SJCRH30 (cell line): ENCODE results near the gene OSM. TPM values are rescaled to one million over a fixed set of nuclear protein-coding genes. Genes with fewer than 3 reads are reported as not detected.

ENCODE experiments used
- DNase-seq, 2 experiments: peaks; one replicate each; pipeline ENCODE4 v3.0.0-alpha.2; 2015 to 2020
- H3K27ac ChIP-seq: fragments of 250-450 bp; sonication (Bioruptor Pico); 2 replicates; pipeline ENCODE4 v1.5.1; 2020; ENCODE audit warnings: mild to moderate bottlenecking, moderate library complexity
- H3K27me3 ChIP-seq: fragments of 250-450 bp; sonication (Bioruptor Pico); 2 replicates; pipeline ENCODE4 v1.5.1; 2020; ENCODE audit warnings: mild to moderate bottlenecking, moderate library complexity
- H3K36me3 ChIP-seq: fragments of 250-450 bp; sonication (Bioruptor Pico); 2 replicates; pipeline ENCODE4 v1.5.1; 2020; ENCODE audit warnings: mild to moderate bottlenecking, moderate library complexity
- H3K4me1 ChIP-seq: fragments of 250-450 bp; sonication (Bioruptor Pico); 2 replicates; pipeline ENCODE4 v1.5.1; 2020; ENCODE audit warnings: mild to moderate bottlenecking, moderate library complexity
- H3K4me3 ChIP-seq: fragments of 250-450 bp; sonication (Bioruptor Pico); 2 replicates; pipeline ENCODE4 v1.5.1; 2020; ENCODE audit warnings: mild to moderate bottlenecking, moderate library complexity
- H3K9me3 ChIP-seq: fragments of 250-450 bp; sonication (Bioruptor Pico); replicated peaks from 2 replicates; pipeline ENCODE4 v1.5.1; 2020; ENCODE audit warnings: mild to moderate bottlenecking, moderate library complexity
- total RNA-seq: library from RNA; depleted of rRNA; stranded (reverse); fragments of >200 nt; shearing (Covaris generic); gene quantifications from 2 replicates; pipeline ENCODE4 v1.2.3, GENCODE V29; 2014

OSM gene
- total RNA-seq, 1 experiment from 2014 or later = not detected

- DNase-seq = no peak
- H3K9me3 ChIP-seq = no peaks in the 10 kb centered on the region
- H3K4me1 ChIP-seq = peaks cover 2% of the 10 kb centered on the region; the same call in 1 of the 2 replicates
- H3K27ac ChIP-seq = no peak overlapping the region
- no peaks in the 10 kb centered on the region for H3K27me3 ChIP-seq
- no peaks in the 10 kb centered on the region for H3K36me3 ChIP-seq
- H3K4me3 ChIP-seq = no peak overlapping the region
Measured at GRCh38 chr22:30283342-30283741, 16.7 kb upstream of the OSM start.

- H3K4me1 ChIP-seq = no peaks in the 10 kb centered on the region
- no peaks in the 10 kb centered on the region for H3K27me3 ChIP-seq
- H3K36me3 ChIP-seq = no peaks in the 10 kb centered on the region
- no peak for DNase-seq
- H3K4me3 ChIP-seq = no peak overlapping the region
- H3K9me3 ChIP-seq = no peaks in the 10 kb centered on the region
- no peak overlapping the region for H3K27ac ChIP-seq
Measured at GRCh38 chr22:30282616-30283046, 16.0 kb upstream of the OSM start.

- Histone ChIP-seq H3K27ac (no peak overlapping the region), H3K27me3 (no peaks in the 10 kb centered on the region), H3K4me1 (no peaks in the 10 kb centered on the region), H3K9me3 (no peaks in the 10 kb centered on the region), H3K36me3 (no peaks in the 10 kb centered on the region), H3K4me3 (no peak overlapping the region)
- DNase-seq = no peak
Measured at GRCh38 chr22:30280505-30280904, 13.9 kb upstream of the OSM start.

DNA sequence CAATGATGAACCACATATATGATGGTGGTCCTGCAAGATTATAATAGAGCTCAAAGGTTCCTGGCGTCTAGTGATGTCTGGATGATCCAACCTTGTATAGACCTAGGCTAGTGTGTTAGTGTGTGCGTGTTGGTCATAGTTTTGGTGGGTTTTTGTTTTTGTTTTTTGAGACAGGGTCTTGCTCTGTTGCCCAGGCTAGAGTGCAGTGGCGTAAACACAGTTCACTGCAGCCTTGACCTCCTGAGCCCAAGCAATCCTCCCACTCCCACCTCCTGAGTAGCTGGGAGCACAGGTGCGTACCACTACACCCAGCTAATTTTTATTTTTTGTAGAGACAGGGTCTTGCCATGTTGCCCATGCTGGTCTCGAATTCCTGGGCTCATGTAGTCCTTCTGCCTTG is 13.3 kb upstream of the OSM start:
- Histone ChIP-seq H3K4me1 (no peaks in the 10 kb centered on the region), H3K27me3 (no peaks in the 10 kb centered on the region), H3K9me3 (no peaks in the 10 kb centered on the region), H3K36me3 (no peaks in the 10 kb centered on the region), H3K27ac (no peak overlapping the region), H3K4me3 (no peak overlapping the region)
- no peak for DNase-seq

DNA sequence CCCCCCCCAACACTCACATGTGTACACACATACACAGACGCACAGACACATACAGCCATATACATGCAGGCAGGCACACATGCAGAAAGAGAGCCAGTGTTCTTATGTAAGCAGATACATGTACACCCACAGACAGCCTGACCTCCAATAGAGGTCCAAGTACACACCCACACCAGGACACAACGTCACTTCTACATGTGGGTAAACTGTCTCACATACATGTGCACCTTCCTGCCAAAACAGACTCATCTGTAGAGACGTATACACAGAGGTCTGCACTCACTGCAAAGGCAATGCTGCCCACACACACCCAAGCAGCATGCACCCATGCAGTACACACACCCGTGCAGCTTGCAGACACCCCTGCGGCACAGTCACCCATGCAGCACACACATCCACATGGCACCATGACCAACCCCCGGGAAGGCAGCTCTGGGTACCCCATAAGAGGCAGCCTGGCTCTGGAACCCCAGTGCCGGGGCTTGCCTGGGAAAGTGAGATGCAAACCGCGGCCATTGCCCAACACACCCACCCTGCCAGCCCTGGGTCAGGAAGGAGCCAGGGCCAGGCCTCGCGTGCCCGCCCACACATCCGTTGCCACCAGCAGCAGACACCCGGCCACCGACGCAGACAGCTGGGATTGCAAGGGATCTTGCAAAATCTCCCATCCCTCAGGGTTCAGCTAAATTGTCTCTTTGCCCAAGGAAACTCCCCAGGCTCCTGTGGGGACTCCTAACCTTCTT is 12.6 kb upstream of the OSM start:
- no peak for DNase-seq
- Histone ChIP-seq H3K27ac (no peak overlapping the region), H3K27me3 (no peaks in the 10 kb centered on the region), H3K36me3 (no peaks in the 10 kb centered on the region), H3K4me1 (no peaks in the 10 kb centered on the region), H3K4me3 (no peak overlapping the region), H3K9me3 (no peaks in the 10 kb centered on the region)

DNA sequence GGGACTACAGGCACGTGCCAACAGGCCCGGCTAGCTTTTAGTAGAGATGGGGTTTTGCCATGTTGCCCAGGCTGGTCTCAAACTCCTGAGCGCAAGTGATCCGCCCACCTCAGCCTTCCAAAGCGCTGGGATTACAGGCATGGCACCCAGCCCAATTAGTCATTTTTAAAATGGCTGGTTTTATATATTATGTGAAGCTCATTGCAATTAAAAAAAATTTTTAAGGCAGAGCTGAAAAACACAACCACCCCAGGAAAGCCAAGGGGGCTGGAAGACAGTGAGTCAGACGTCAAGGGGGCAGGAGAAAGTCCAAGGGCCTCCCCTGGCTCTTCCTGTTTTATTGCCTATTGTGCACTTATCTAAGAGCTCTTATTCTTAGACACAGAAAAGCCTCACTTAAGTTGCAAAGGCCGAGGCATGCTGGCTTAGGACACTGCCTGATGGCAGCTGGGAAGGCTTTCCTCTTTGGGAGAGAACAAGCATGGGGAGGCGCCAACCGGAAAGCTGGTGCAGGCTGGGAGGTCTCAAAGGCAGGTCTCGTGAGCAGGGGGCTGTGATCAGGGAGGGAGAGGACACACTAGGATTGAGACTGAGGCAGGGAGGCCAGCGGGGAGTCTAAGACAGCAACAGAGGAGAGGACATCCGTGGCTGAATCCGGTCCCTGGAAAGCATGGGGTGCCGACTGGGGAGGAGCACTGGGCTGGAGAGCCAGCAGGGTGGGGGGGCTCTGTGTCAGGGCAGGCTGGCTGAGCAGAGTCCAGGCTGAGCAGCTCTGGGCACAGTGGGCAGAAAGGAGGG is 11.1 kb upstream of the OSM start:
- H3K9me3 ChIP-seq = no peaks in the 10 kb centered on the region
- H3K4me3 ChIP-seq = no peak overlapping the region
- no peak for DNase-seq
- no peaks in the 10 kb centered on the region for H3K36me3 ChIP-seq
- no peak overlapping the region for H3K27ac ChIP-seq
- no peaks in the 10 kb centered on the region for H3K4me1 ChIP-seq
- H3K27me3 ChIP-seq = no peaks in the 10 kb centered on the region

DNA sequence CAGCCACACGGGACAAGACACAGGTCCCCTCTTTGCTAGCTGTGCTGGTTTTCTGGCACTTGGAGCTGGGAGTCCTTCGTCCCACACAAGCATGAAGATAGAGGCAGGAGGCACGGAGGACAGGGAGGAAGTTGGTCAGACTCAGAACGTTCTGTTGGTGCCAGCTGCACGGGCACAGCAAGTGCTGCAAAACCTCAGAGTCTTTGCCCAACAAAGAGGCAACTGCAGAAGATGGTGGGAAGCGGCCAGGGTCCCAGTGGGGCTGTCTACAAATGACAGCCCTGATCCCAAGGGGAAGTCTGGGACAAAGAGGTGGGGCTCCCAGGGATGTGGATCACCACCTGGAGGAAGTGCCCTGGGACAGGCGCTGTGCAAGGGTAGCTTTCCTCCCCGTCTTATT is 9.4 kb upstream of the OSM start:
- no peak overlapping the region for H3K4me3 ChIP-seq
- H3K27ac ChIP-seq = no peak overlapping the region
- no peak for DNase-seq
- no peaks in the 10 kb centered on the region for H3K4me1 ChIP-seq
- no peaks in the 10 kb centered on the region for H3K36me3 ChIP-seq
- no peaks in the 10 kb centered on the region for H3K9me3 ChIP-seq
- H3K27me3 ChIP-seq = no peaks in the 10 kb centered on the region

- H3K9me3 ChIP-seq = no peaks in the 10 kb centered on the region
- no peak for DNase-seq
- no peak overlapping the region for H3K27ac ChIP-seq
- no peaks in the 10 kb centered on the region for H3K4me1 ChIP-seq
- H3K4me3 ChIP-seq = no peak overlapping the region
- no peaks in the 10 kb centered on the region for H3K36me3 ChIP-seq
- no peaks in the 10 kb centered on the region for H3K27me3 ChIP-seq
Measured at GRCh38 chr22:30275625-30276024, 9.0 kb upstream of the OSM start.

DNA sequence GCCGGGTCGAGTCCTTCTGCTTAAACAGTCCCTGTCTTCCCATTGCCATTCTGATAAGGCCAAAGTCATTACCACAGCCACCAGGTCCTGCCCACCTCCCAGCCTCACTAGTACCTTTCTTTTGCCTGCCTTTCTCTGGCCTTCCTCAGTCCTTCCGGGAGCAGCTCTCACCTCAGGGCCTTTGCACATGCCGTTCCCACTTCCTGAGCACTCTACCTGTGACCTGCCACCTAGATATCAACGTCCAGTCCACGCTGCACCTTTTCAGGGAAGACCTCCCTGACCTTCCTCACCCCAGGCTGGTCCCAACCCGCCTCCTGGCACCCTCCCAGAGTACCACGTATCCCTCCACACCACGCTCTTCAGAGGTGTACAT is 7.8 kb upstream of the OSM start:
- no peak for DNase-seq
- Histone ChIP-seq H3K27me3 (no peaks in the 10 kb centered on the region), H3K27ac (no peak overlapping the region), H3K4me3 (no peak overlapping the region), H3K9me3 (no peaks in the 10 kb centered on the region), H3K36me3 (no peaks in the 10 kb centered on the region), H3K4me1 (no peaks in the 10 kb centered on the region)

DNA sequence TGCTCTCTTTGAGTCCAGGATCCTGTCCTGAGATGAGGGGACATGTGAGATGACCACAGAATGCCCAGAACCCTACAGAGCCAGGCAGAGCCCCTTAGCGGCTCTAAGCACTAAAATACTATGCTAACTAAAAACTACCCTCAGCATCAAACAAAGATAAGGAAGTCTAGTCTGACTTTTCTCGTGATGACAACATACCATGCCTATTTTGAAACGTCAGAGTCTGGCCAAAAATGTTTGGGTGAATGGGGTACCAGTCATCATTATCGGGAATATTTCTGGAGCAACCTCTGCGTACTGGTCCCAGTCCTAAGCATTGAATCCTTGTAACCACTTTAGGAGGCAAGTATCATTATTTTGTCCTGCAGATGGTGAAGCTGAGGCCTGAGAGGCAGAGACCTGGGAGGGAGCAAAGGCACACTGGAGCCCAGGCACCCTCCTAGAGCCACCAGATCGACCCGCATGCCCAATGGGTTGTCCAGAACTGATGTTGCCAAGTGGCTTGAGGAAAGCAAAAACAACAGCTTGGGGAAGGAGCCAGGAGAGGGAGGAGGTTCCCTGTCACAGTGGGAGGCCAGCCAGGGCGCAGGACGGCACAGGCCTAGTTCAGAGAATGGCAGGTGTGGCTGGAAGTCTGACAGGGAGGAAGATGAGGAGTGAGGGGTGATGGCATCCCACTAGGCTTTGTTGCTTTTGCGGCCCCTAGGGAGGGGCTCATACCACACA is 7.2 kb upstream of the OSM start:
- Histone ChIP-seq H3K4me1 (no peaks in the 10 kb centered on the region), H3K27me3 (no peaks in the 10 kb centered on the region), H3K36me3 (no peaks in the 10 kb centered on the region), H3K9me3 (no peaks in the 10 kb centered on the region), H3K4me3 (no peak overlapping the region), H3K27ac (no peak overlapping the region)
- no peak for DNase-seq

DNA sequence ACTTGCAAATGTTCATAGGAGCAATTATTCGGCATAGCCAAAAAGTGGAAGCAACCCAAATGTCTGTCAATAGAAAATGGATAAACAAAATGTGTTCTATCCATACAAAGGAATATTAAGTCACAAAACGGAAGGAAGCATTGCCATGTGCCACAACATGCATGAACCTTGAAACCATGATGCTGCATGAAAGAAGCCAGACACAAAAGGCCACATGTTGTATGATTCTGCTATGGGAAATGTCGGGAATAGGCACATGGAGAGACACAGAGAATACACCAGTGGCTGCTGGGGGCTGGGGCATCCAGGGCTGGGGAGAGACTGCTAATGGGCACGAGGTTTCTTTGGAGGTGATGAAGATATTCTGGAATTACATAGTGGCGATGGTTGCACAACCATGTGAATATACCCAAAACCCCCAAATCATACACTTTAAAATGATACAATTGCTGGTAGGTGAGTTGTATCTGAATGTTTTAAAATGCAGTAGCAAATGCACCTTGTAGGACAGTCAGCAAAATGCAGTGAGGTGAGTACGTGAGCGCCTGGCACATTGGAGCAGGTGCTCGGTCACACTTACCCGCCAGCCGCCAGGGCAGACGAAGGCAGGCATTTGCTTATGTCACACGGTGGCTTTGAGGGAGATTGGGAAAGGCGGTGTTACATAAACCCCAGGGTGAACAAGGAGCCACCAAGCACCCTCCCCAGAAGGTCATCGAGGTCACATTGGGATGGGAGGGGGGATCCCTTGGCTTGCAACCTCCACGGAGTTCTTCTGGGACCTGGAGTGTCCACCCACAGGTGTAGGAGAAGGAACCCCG is 6.3 kb upstream of the OSM start:
- H3K27ac ChIP-seq = no peak overlapping the region
- no peaks in the 10 kb centered on the region for H3K9me3 ChIP-seq
- H3K36me3 ChIP-seq = no peaks in the 10 kb centered on the region
- H3K27me3 ChIP-seq = no peaks in the 10 kb centered on the region
- H3K4me3 ChIP-seq = no peak overlapping the region
- no peaks in the 10 kb centered on the region for H3K4me1 ChIP-seq
- no peak for DNase-seq

DNA sequence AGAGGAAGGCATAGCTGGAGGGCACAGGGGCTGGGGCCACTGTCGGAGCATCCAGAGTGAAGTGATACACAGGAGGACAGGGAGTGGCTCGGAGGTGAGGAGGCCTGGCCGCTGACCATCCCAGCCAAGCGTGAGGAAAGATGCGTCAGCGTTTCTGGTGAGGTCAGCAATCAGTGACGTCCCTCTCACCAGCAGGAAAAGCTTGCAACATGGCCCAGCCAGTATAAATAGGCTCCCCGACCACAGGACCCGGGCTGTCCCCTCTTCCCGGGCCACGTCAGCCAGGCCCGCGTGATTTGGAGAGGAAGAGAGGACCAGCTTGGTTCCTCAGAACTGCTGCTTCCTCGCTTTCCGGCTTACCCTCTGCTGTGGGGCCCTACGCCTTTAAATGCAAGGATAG is 4.2 kb upstream of the OSM start:
- no peak overlapping the region for H3K27ac ChIP-seq
- no peaks in the 10 kb centered on the region for H3K27me3 ChIP-seq

GRCh38 chr22:30268331-30268730 is 1.7 kb upstream of the OSM start:
- DNase-seq = no peak
- no peaks in the 10 kb centered on the region for H3K4me1 ChIP-seq
- no peaks in the 10 kb centered on the region for H3K9me3 ChIP-seq
- no peak overlapping the region for H3K27ac ChIP-seq
- H3K27me3 ChIP-seq = no peaks in the 10 kb centered on the region
- H3K36me3 ChIP-seq = no peaks in the 10 kb centered on the region
- H3K4me3 ChIP-seq = no peak overlapping the region

More for the DNA sequence above, 4.2 kb upstream of the OSM start:
- H3K9me3 ChIP-seq = no peaks in the 10 kb centered on the region
- no peaks in the 10 kb centered on the region for H3K36me3 ChIP-seq
- no peak overlapping the region for H3K4me3 ChIP-seq
- no peak for DNase-seq
- no peaks in the 10 kb centered on the region for H3K4me1 ChIP-seq

DNA sequence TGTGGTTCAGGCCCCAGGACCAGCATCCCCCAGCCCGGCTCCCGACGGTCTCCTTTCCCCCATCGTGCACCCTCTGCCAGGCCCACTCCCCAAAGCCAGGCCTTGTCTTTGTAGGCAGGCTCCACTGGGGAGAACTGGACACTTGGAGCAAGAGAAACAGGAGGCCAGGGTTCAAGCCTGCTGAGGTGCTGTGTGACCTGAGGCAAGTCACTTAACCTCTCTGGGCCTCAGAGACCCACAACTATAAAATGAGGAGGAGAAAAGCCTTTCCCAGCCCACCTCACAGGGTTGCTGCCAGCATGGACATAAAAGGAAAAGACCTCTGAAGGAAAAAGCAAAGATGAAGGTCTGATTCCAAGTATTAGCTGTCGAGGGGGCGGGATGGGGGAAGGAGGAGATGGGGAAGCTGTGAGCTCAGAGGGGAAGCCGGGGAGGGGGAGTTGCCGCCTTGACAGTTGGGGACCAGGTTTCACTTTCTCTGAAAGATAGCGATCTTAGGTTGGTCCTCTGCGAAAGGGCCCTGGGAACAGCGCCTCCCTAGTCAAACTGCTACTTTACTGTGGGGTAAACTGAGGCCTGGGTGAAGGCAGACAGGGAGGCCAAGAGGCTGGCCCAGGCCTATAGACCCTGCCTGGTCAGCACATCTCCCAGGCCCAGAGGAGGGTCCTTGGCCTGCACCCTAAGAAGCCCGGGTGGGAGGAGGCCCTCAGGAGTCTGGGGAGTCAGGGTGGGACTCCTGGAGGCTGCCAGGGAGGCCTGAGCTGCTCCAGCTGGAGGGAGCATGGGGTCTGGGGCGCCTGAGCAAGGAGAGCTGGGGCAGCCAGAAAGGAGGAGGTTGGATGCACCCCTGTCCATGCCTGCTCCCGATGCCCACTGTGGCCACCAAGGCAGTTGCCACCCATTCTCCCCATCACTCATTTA is 991 bp upstream of the OSM start:
- Histone ChIP-seq H3K27me3 (no peaks in the 10 kb centered on the region), H3K4me3 (no peak overlapping the region), H3K36me3 (no peaks in the 10 kb centered on the region), H3K27ac (no peak overlapping the region), H3K4me1 (no peaks in the 10 kb centered on the region), H3K9me3 (no peaks in the 10 kb centered on the region)
- no peak for DNase-seq
